Central memory CD4-positive, alpha-beta T cell (primary cell): Measurements from ENCODE around the gene ZNF497.
"Not testable (repeated sequence)": the region's sequence is repeated elsewhere in the genome, so short reads cannot be mapped to it uniquely, and the experiment has no call there.

ENCODE experiments used
- DNase-seq: peaks from one replicate; pipeline ENCODE4 v3.0.0; 2022

ZNF497 gene

GRCh38 chr19:58346961-58347929 is 15.3 kb downstream of the ZNF497 start:
- DNase-seq, result peak; percentile 69

DNA sequence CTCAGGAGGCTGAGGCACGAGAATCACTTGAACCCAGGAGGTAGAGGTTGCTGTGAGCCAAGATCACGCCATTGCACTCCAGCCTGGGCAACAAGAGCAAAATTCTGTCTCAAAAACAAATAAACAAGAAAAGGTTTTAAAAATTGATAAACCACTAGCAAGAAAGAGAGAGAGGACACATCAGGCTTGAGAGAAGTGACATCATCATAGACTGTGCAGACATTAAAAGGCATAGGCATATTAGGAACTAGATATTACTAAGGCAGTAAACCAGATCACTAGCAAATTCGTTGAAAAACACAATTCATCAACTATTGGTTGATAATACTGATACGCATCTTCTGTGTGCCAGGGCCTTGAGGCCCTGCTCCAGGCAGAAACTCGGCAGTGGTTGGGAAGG is 17.0 kb downstream of the ZNF497 start:
- DNase-seq, result no peak

DNA sequence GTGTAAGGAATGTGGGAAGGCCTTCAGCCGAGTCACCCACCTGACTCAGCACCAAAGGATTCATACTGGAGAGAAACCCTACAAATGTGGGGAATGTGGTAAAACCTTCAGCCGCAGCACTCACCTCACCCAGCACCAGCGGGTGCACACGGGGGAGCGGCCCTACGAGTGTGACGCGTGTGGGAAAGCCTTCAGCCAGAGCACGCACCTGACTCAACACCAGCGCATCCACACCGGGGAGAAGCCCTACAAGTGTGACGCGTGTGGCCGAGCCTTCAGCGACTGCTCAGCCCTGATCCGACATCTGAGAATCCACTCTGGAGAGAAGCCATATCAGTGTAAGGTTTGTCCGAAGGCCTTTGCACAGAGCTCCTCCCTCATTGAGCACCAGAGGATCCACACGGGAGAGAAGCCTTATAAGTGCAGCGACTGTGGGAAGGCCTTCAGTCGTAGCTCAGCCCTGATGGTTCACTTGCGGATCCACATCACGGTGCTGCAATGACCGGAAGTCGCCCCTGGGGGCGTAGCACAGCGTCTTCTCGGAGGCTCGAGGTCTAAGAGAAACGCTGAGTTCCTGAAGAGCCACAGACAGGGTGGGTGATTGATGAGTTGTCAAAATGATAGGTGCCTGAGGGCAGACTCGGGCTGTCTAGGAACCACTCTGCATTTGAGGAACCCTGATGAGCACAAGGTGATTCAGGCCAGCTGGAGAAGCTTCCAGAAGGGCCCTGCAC is 23.6 kb downstream of the ZNF497 start:
- no peak for DNase-seq

GRCh38 chr19:58338336-58338735 is 24.2 kb downstream of the ZNF497 start:
- no peak for DNase-seq

- no peak for DNase-seq
These were observed 25.7 kb downstream of the ZNF497 start for GRCh38 chr19:58336820-58337219.

DNA sequence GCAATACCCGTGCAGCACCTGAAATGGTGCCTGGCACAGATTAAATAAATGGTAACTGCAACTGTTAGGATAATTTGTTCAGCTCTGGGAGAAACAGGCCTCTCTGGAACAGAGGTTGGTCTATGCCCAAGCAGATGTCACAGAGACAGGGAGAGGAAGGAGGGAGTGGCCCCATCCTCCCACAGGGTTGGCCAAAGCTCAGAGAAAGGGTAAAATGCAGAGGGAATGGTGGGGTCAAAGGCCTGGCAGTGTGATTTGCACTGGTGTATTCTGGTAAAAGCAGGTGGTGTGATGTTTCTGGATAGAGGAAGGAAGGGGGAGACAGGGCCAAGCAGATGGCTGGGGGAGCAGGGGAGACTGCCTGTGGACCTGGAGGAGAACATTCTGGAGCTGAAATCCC is 26.3 kb downstream of the ZNF497 start:
- no peak for DNase-seq

- DNase-seq, result no peak
These were observed 26.9 kb downstream of the ZNF497 start for GRCh38 chr19:58335630-58336029.

DNA sequence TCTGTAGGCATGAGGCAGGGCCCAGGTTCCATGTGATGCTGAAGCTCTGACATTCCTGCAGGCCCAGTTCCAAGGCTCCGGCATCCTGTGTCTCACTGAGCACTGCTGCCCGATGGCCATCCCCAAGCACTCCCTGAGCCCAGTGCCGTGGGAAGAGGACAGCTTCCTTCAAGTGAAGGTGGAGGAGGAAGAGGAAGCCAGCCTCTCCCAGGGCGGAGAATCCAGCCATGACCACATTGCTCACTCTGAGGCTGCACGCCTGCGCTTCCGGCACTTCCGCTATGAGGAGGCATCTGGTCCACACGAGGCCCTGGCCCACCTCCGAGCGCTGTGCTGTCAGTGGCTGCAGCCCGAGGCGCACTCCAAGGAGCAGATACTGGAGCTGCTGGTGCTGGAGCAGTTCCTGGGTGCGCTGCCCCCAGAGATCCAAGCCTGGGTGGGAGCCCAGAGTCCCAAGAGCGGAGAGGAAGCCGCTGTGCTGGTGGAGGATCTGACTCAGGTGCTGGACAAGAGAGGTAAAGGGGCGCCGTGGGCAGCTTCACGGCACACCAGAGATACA is 27.8 kb downstream of the ZNF497 start:
- DNase-seq, result no peak

GRCh38 chr19:58332697-58333096 is 29.9 kb downstream of the ZNF497 start:
- no peak for DNase-seq

- DNase-seq, result no peak
These were observed 32.1 kb downstream of the ZNF497 start for GRCh38 chr19:58330458-58330857.

GRCh38 chr19:58328999-58329398 is 33.6 kb downstream of the ZNF497 start:
- no peak for DNase-seq

GRCh38 chr19:58326914-58327726 is 35.4 kb downstream of the ZNF497 start, which contains the start of gene ZSCAN22:
ZSCAN22 (plus strand) TSS chr19:58326994; CDS start chr19:58334803, 7,809 bp downstream.
- peak; percentile 77 for DNase-seq

DNA sequence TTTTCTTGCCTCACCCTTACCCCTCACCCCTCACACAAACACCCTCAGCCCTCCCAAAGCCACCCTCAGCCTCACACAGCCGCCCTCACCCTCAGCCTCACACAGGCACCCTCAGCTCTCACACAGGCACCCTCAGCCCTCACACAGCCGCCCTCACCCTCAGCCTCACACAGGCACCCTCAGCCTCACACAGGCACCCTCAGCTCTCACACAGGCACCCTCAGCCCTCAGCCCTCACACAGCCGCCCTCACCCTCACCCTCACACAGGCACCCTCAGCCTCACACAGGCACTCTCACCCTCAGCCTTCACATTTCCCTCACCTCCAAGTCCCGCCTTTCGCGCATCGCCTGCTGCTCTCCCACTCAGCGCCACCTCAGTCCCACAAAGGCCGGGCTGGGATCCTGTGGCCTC is 36.0 kb downstream of the ZNF497 start:
- DNase-seq, result no peak

GRCh38 chr19:58325311-58326022 is 37.1 kb downstream of the ZNF497 start:
- DNase-seq, result no peak

DNA sequence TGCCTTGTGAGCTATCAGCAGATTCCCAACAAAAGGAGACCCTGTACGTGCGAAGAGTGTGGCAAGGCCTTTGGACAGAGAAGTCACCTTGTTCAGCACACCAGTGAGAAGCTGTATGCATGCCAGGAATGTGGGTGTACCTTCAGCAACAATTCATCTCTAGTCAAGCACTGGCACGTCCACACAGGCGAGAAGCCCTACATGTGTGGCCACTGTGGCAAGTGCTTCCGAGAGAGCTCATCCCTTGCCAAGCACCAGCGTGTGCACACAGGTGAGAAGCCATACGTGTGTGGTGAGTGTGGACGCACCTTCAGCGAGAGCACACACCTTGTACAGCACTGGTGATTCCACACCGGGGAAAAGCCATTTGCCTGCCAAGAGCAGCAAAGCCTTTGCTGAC is 43.3 kb downstream of the ZNF497 start:
- DNase-seq, result no peak

- DNase-seq, result no peak
These were observed 44.3 kb downstream of the ZNF497 start for GRCh38 chr19:58318297-58318696.

- no peak for DNase-seq
These were observed 45.0 kb downstream of the ZNF497 start for GRCh38 chr19:58317476-58318072.

- no peak for DNase-seq
These were observed 47.0 kb downstream of the ZNF497 start for GRCh38 chr19:58315580-58315979.

DNA sequence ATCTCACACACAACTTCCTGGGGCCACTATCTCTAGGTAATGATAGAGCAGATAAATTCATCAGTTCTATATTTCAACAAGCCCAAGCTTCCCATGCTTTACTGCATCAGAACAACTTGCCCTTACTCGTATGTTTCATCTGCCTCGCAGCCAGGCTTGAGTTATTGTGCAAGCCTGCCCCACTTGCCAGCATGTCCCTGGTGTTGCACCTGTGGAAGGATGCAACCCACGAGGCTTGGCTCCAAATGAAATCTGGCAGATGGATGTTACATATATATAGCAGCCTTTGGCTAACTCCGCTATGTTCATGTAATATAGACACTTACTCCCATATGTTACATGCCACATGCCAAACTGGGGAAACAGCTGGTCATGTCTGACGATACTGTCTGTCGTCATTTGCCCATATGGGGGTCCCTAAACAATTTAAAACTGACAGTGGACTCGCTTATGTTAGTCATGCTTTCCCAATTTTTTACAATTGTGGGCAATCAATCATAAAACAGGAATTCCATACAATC is 51.1 kb downstream of the ZNF497 start:
- no peak for DNase-seq

GRCh38 chr19:58310685-58311084 is 51.9 kb downstream of the ZNF497 start:
- not testable (repeated sequence) for DNase-seq

- DNase-seq, result no peak
These were observed 54.8 kb downstream of the ZNF497 start for GRCh38 chr19:58307736-58308135.
